Stimulated activated CD8-positive, alpha-beta memory T cell treated with anti-CD3 and anti-CD28 coated beads, Interleukin-4, amount 100 ng/mL, for 4 hours (primary cell): Measurements from ENCODE around the gene PPM1N.

ENCODE experiments used
- DNase-seq, 2 donors: peaks; one replicate each; pipeline ENCODE4 v3.0.0-alpha.2; 2020; ENCODE audit warnings: low read depth in 2 of 2, low spot score in 1 of 2

The PPM1N gene

DNA sequence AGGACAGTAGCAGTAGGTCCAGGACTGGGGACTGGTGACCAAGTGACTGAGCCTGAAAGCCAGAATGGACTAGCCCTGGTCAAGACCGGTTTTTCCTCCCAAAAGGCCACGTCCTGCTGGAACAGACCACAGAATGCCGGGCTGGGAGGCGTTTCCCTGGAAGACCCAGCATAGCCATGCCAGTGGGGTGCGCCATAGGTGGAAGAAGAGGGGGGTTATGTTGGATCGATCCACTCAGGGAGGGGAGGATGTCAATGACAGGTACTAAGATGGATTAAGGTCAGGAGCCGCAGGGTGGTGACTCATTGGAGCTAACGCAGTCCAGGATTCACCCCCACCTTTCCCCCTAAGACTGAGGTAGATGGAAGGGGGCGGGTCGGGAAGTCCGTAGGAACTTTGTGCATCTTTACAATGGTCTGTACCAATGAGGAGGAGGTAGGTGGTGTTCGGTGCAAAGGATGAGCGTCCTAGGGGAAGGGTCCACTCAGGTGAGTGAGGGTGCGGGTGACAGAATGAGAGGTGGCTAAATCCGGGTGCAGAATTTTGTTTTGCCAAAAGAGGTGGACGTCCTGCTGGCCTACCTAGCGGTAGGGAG lies 30.0 kb downstream of the PPM1N start:
- no peak for DNase-seq

DNA sequence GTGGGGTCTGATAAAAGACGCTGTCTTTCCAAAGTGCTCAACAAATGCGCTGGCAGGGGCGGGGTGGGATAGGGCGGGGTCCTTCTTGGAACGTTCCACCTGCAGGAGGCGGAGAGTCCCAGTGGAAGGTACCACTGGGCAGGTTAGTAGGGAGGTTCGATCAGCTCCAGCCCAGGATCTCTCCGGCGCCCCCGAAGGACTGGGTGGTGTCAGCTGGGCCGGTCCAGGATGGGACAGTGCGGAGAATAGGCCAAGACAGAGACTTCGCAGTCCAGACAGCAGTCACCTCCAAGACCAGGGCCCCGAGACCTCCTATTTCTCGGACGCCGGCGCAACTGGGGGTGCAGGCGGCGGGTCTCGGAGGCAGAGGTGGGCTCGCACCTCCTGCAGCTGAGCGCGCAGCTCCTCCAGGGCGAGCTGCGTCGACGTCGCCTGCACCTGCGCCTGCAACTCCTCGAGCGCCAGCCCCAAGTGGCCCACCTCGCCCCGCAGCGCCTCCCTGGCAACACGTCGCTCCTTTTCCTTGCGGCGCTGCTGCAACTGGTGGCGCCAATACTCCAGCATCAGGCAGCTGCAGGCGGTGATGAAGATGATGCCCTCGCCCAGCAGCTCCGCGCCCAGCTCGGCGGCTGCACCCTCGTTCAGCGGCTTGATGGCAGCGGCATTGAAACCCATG lies 30.6 kb downstream of the PPM1N start:
- no peak for DNase-seq

DNA sequence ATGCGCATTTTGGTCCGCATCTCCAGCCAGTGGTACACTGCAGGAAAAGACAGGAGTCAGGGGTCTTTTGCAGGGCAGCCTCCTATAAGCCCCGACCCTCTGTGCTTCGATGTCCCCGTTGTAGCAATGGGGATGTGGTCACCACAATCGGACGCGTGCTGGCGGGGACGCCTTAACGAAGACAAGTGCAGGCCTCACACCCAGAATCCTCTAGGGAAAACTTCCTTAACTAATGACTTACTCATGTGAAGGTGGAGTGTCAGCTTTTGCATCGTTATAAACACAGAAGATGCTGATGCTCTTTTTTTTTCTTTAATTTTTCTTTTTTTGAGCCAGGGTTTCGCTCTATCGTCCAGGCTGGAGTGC lies 31.2 kb downstream of the PPM1N start:
- DNase-seq = no peak

DNA sequence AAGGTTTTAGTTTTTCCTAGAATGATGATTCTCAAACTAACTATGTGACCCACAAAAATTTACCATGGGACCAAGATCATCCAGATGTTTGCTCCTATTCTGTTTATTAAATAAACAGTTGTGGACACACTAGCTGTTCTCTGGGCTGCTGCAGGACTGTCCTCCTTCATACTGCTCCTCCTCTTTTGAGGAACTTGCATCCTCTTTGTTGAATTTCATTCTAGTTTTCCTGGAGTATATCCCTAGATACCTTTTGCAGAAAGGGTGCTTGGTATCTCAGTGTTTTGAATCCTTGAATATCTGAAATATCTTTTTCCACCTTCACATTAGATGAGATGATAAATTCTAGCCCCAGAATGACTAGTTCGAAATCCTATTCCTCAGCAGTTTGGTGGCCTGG lies 33.1 kb downstream of the PPM1N start:
- no peak for DNase-seq

GRCh38 chr19:45539459-45539858 lies 41.2 kb downstream of the PPM1N start:
- DNase-seq = no peak

DNA sequence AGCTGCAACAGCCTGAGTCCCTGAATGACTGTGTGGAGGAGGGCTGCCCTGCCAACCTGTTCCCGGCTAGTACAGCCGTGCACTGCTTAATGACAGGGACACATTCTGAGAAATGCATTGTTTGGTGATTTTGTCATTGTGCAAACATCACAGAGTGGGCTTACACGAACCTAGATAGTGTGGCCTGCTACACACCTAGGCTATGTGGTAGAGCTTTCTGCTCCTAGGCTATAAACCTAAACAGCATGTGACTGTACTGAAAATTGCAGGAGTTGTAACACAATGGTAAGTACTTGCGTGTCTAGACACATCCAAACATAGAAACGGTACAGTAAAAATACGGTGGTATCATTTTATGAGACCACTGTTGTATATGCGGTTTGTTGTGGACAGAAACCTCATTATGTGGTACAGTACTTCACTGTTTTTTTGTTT lies 44.0 kb downstream of the PPM1N start:
- no peak for DNase-seq

GRCh38 chr19:45547211-45547770 lies 49.0 kb downstream of the PPM1N start:
- DNase-seq = no peak

DNA sequence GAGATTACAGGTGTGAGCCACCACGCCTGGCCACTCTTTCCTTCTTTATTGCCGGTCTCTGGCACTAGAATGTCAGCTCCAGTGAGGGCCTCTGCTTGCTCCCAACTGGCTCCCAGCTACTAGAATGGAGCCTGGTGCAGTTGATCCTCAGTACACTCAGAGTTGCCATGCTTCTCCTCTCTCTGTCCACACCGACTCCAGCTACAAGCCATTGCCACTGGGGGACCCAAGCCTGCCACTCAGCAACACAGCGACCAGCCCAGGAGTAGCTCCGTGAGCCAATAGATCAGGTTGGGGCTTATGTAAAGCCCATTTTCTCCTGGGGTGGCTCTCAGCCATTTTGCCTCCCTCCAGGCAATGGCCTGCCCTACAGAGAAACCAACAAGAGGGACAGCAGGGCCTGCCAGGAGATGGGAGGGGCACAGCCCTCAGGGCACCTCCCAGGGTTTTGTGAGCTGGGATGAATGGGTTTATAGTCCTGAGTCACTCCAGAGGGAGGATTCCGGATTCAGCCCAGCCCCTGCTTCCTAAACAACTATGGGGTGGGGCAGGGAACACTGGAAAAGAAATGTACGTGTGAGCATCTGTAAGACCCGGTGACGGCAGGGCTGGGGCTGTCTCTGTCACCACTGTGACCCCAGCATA lies 49.8 kb downstream of the PPM1N start:
- no peak for DNase-seq
